Measurements from ENCODE around the gene PHF21A.

Gene PHF21A

GRCh38 chr11:46073632-46074031 lies 47.6 kb downstream of the PHF21A start:
- peaks cover 0 to 87% (median 0%) of the 10 kb centered on the region in 11 experiments; a peak in 6 of 22 replicates for H4K20me1 ChIP-seq
- H3K4me2 ChIP-seq, result no peak overlapping the region
- H3K9ac ChIP-seq, result no peak overlapping the region
- no peaks in the 10 kb centered on the region for H3K27me3 ChIP-seq
- peaks cover 24 to 98% (median 69%) of the 10 kb centered on the region in 11 experiments; a peak in 20 of 22 replicates for H3K36me3 ChIP-seq
- H3K4me1 ChIP-seq, result peaks cover 0 to 8% (median 0%) of the 10 kb centered on the region in 10 experiments; a peak in 1 of 20 replicates
- no peak overlapping the region for H3K4me3 ChIP-seq
- H3K9me3 ChIP-seq (replicated peaks in 1 of 11), result no peaks in the 10 kb centered on the region
- no peak overlapping the region for H3K27ac ChIP-seq
- TF ChIP-seq Cebpa-rat (IDR thresholded peaks at IDR 0.05), result no peak

DNA sequence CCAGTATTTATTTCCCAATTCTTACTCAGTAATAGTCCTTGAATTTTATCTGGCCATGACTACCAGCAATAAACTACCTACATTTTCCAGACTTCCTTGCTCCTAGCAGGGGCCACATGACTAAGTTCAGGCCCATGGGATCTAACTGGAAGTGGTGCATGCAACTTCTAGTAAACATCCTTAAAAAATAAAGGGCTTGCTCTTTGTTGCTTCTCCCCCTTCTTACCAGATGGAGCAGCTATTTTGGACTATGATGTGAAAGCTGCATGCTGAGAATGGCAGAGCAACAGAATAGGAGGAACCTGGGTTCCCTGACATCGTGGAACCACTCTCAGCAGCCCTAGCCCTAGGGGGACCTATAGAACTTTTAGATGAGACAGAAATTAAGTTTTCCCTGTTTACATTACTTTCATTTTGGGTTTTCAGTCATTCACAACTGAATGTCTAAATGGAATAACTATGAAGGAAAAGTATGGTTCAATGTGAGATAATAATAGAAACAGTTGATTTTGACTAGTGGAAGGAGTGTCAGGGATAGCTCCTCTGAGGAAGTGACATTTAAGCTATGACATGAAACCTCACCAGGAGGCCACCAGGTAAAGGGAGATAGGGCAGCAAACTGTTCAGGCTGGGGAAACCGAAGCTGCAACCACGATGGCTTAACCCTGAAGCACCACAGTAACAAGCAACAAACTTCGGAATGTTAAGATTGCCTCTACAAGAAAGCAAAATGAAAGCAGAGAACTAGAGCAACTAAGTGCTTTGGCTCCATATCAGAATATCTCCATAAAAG lies 48.9 kb downstream of the PHF21A start:
- no peaks in the 10 kb centered on the region for H3K27me3 ChIP-seq
- peaks cover 31 to 98% (median 75%) of the 10 kb centered on the region in 11 experiments; a peak in 21 of 22 replicates for H3K36me3 ChIP-seq
- no peak overlapping the region for H3K4me2 ChIP-seq
- no peak overlapping the region for H3K27ac ChIP-seq
- no peak for TF ChIP-seq Cebpa-rat (IDR thresholded peaks at IDR 0.05)
- peaks cover 0 to 92% (median 0%) of the 10 kb centered on the region in 11 experiments; a peak in 6 of 22 replicates for H4K20me1 ChIP-seq
- no peaks in the 10 kb centered on the region for H3K9me3 ChIP-seq (replicated peaks in 1 of 11)
- H3K4me3 ChIP-seq, result no peak overlapping the region
- H3K9ac ChIP-seq, result no peak overlapping the region
- peaks cover 0 to 8% (median 0%) of the 10 kb centered on the region in 10 experiments; a peak in 1 of 20 replicates for H3K4me1 ChIP-seq

- Histone ChIP-seq H3K4me2 (no peak overlapping the region), H3K9ac (no peak overlapping the region), H3K27me3 (no peaks in the 10 kb centered on the region), H3K36me3 (peaks cover 23 to 98% (median 74%) of the 10 kb centered on the region in 11 experiments; a peak in 21 of 22 replicates), H3K27ac (no peak overlapping the region), H3K4me3 (no peak overlapping the region), H4K20me1 (peaks cover 0 to 92% (median 2%) of the 10 kb centered on the region in 11 experiments; a peak in 7 of 22 replicates), H3K9me3 (replicated peaks in 1 of 11) (no peaks in the 10 kb centered on the region), H3K4me1 (peaks cover 0 to 8% (median 0%) of the 10 kb centered on the region in 10 experiments; a peak in 2 of 20 replicates)
- no peak for TF ChIP-seq Cebpa-rat (IDR thresholded peaks at IDR 0.05)
Measured at GRCh38 chr11:46071091-46071490, 50.2 kb downstream of the PHF21A start.

- Histone ChIP-seq H3K9me3 (replicated peaks in 1 of 11) (no peaks in the 10 kb centered on the region), H3K4me1 (peaks cover 0 to 8% (median 0%) of the 10 kb centered on the region in 10 experiments; a peak in 2 of 20 replicates), H3K27me3 (no peaks in the 10 kb centered on the region), H3K27ac (no peak overlapping the region), H4K20me1 (peaks cover 0 to 93% (median 2%) of the 10 kb centered on the region in 11 experiments; a peak in 7 of 22 replicates), H3K36me3 (peaks cover 24 to 98% (median 73%) of the 10 kb centered on the region in 11 experiments; a peak in 21 of 22 replicates), H3K4me2 (no peak overlapping the region), H3K4me3 (no peak overlapping the region), H3K9ac (no peak overlapping the region)
- TF ChIP-seq Cebpa-rat (IDR thresholded peaks at IDR 0.05), result no peak
Measured at GRCh38 chr11:46069595-46069994, 51.7 kb downstream of the PHF21A start.

GRCh38 chr11:46066335-46066734 lies 54.9 kb downstream of the PHF21A start:
- Histone ChIP-seq H4K20me1 (peaks cover 0 to 100% (median 0%) of the 10 kb centered on the region in 11 experiments; a peak in 5 of 22 replicates), H3K36me3 (peaks cover 33 to 99% (median 76%) of the 10 kb centered on the region in 11 experiments), H3K27ac (no peak overlapping the region), H3K9ac (no peak overlapping the region), H3K4me1 (peaks cover 0 to 5% (median 0%) of the 10 kb centered on the region in 10 experiments; a peak in 1 of 20 replicates), H3K4me2 (no peak overlapping the region), H3K9me3 (replicated peaks in 1 of 11) (peaks cover 0 to 5% (median 0%) of the 10 kb centered on the region in 11 experiments; a peak in 1 of 22 replicates), H3K4me3 (no peak overlapping the region), H3K27me3 (no peaks in the 10 kb centered on the region)
- TF ChIP-seq Cebpa-rat (IDR thresholded peaks at IDR 0.05), result no peak

- Histone ChIP-seq H3K36me3 (peaks cover 38 to 99% (median 76%) of the 10 kb centered on the region in 11 experiments), H4K20me1 (peaks cover 0 to 100% (median 0%) of the 10 kb centered on the region in 11 experiments; a peak in 5 of 22 replicates), H3K4me3 (no peak overlapping the region), H3K27ac (no peak overlapping the region), H3K4me2 (no peak overlapping the region), H3K9me3 (replicated peaks in 1 of 11) (peaks cover 0 to 11% (median 0%) of the 10 kb centered on the region in 11 experiments; a peak in 4 of 22 replicates), H3K9ac (no peak overlapping the region), H3K4me1 (peaks cover 0 to 5% (median 0%) of the 10 kb centered on the region in 10 experiments; a peak in 1 of 20 replicates), H3K27me3 (no peaks in the 10 kb centered on the region)
- TF ChIP-seq Cebpa-rat (IDR thresholded peaks at IDR 0.05), result no peak
Measured at GRCh38 chr11:46065681-46066080, 55.6 kb downstream of the PHF21A start.

- no peak overlapping the region for H3K4me2 ChIP-seq
- H3K9me3 ChIP-seq (replicated peaks in 1 of 11), result peaks cover 0 to 14% (median 0%) of the 10 kb centered on the region in 11 experiments; a peak in 4 of 22 replicates
- peaks cover 0 to 100% (median 0%) of the 10 kb centered on the region in 11 experiments; a peak in 5 of 22 replicates for H4K20me1 ChIP-seq
- no peak for TF ChIP-seq Cebpa-rat (IDR thresholded peaks at IDR 0.05)
- H3K27ac ChIP-seq, result no peak overlapping the region
- H3K36me3 ChIP-seq, result peaks cover 40 to 97% (median 65%) of the 10 kb centered on the region in 11 experiments
- peaks cover 0 to 5% (median 0%) of the 10 kb centered on the region in 10 experiments; a peak in 1 of 20 replicates for H3K4me1 ChIP-seq
- no peaks in the 10 kb centered on the region for H3K27me3 ChIP-seq
- H3K4me3 ChIP-seq, result no peak overlapping the region
- no peak overlapping the region for H3K9ac ChIP-seq
Measured at GRCh38 chr11:46064221-46064620, 57.0 kb downstream of the PHF21A start.

DNA sequence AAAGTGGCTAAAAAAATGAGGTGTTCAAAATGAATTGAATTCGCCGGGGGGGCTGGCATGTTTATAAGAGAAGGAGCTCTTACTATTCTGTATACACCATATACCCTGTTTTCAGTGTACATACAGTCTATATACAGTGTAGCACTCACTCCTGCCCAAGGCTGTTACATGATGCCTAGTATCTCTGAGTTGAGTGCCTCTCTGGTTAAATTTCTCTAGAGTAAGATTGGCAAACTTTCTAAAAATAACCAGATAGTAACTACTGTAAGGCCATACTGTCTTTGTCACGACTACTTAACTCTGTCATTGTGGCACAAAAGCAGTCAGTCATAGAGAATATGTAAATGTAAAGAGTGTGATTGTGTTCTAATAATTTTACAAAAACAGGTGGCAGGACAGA lies 58.1 kb downstream of the PHF21A start:
- H3K4me2 ChIP-seq, result no peak overlapping the region
- TF ChIP-seq Cebpa-rat (IDR thresholded peaks at IDR 0.05), result no peak
- H3K9ac ChIP-seq, result no peak overlapping the region
- peaks cover 0 to 14% (median 0%) of the 10 kb centered on the region in 11 experiments; a peak in 4 of 22 replicates for H3K9me3 ChIP-seq (replicated peaks in 1 of 11)
- H3K4me1 ChIP-seq, result peaks cover 0 to 5% (median 0%) of the 10 kb centered on the region in 10 experiments; a peak in 1 of 20 replicates
- H3K4me3 ChIP-seq, result no peak overlapping the region
- H4K20me1 ChIP-seq, result peaks cover 0 to 100% (median 0%) of the 10 kb centered on the region in 11 experiments; a peak in 6 of 22 replicates
- no peaks in the 10 kb centered on the region for H3K27me3 ChIP-seq
- peaks cover 34 to 94% (median 56%) of the 10 kb centered on the region in 11 experiments for H3K36me3 ChIP-seq
- H3K27ac ChIP-seq, result no peak overlapping the region

- H3K9me3 ChIP-seq (replicated peaks in 1 of 11), result peaks cover 0 to 14% (median 0%) of the 10 kb centered on the region in 11 experiments; a peak in 4 of 22 replicates
- no peak overlapping the region for H3K4me2 ChIP-seq
- H3K9ac ChIP-seq, result no peak overlapping the region
- no peaks in the 10 kb centered on the region for H3K4me1 ChIP-seq
- TF ChIP-seq Cebpa-rat (IDR thresholded peaks at IDR 0.05), result no peak
- H3K27me3 ChIP-seq, result no peaks in the 10 kb centered on the region
- H4K20me1 ChIP-seq, result peaks cover 0 to 100% (median 4%) of the 10 kb centered on the region in 11 experiments; a peak in 6 of 22 replicates
- H3K27ac ChIP-seq, result no peak overlapping the region
- no peak overlapping the region for H3K4me3 ChIP-seq
- H3K36me3 ChIP-seq, result peaks cover 19 to 85% (median 34%) of the 10 kb centered on the region in 11 experiments; a peak in 20 of 22 replicates
Measured at GRCh38 chr11:46060013-46060412, 61.2 kb downstream of the PHF21A start.
